Endothelial cell of umbilical vein (primary cell): Measurements from ENCODE around the gene PRKCSH. TPM values are rescaled to one million over a fixed set of nuclear protein-coding genes. Genes with fewer than 3 reads are reported as not detected.
"Not testable (repeated sequence)": the region's sequence is repeated elsewhere in the genome, so short reads cannot be mapped to it uniquely, and the experiment has no call there.

Experiments
- BruUV-seq: library from RNA; stranded (reverse); fragments of 400-500 nt; replicated peaks from 2 replicates; lab custom pipeline; 2021; lab: Mats Ljungman, UMichigan
- CTCF ChIA-PET: fragments of 300-600, 350-600 bp; sonication (Branson Sonifier 250); formaldehyde crosslinking; loops from one replicate; lab custom pipeline; 2021; ENCODE audit warnings: antibody characterized with exemption, inconsistent platforms; lab: Charles Lee
- POLR2A ChIA-PET: fragments of 300-600, 350-600 bp; sonication (Branson Sonifier 250); formaldehyde crosslinking; loops from one replicate; lab custom pipeline; 2021; ENCODE audit warnings: antibody characterized with exemption, inconsistent platforms; lab: Charles Lee
- DNase-seq: peaks from one replicate; pipeline ENCODE4 v3.0.0-alpha.2; 2011; ENCODE audit warnings: low read depth, low spot score
- FAIRE-seq: peaks from 2 replicates; lab custom pipeline; 2011; peaks lifted over from hg19 to GRCh38; lab: Jason Lieb, UNC
- H2AFZ ChIP-seq: 2 replicates; pipeline ENCODE4 v1.6.0; 2012; ENCODE audit warnings: low read depth, low read length, control low read depth, inconsistent platforms
- H3K27ac ChIP-seq: 2 replicates; pipeline ENCODE4 v1.5.1; 2011; ENCODE audit warnings: low read depth, mild to moderate bottlenecking, control low read depth, low read length, moderate library complexity; ENCODE audit not compliant: insufficient read depth
- H3K27me3 ChIP-seq, 2 experiments: 2 replicates each; pipeline versions ENCODE4 v1.6.0 to v1.6.1; 2011; ENCODE audit warnings: low read length in 2 of 2, mixed read lengths in 1 of 2; ENCODE audit not compliant: control insufficient read depth in 2 of 2, insufficient read depth in 2 of 2
- H3K36me3 ChIP-seq, 2 experiments: 2 replicates in 1 of 2; 3 replicates in 1 of 2; pipeline ENCODE4 v1.5.1; 2011; ENCODE audit warnings: low read length in 2 of 2, mild to moderate bottlenecking in 1 of 2, moderate library complexity in 1 of 2; ENCODE audit not compliant: control insufficient read depth in 2 of 2, insufficient read depth in 2 of 2; ENCODE audit errors: extremely low read depth in 1 of 2
- H3K4me1 ChIP-seq: 3 replicates; pipeline ENCODE4 v1.5.1; 2011; ENCODE audit warnings: mild to moderate bottlenecking, low read length; ENCODE audit not compliant: control insufficient read depth, insufficient read depth; ENCODE audit errors: extremely low read depth
- H3K4me2 ChIP-seq: 2 replicates; pipeline ENCODE4 v1.6.1; 2011; ENCODE audit warnings: low read length, control low read depth, mixed read lengths; ENCODE audit not compliant: insufficient read depth
- H3K4me3 ChIP-seq, 3 experiments: fragments of 200-600 bp in 1 of 3; sonication (generic), shearing (Covaris generic) in 1 of 3; replicated peaks in 1 of 3; 2 replicates each; pipeline ENCODE4 v1.5.1; 2011 to 2016; ENCODE audit warnings: control low read depth in 3 of 3, low read length in 3 of 3, mild to moderate bottlenecking in 2 of 3, inconsistent platforms in 1 of 3, low read depth in 1 of 3, moderate library complexity in 1 of 3; ENCODE audit not compliant: insufficient read depth in 1 of 3
- H3K79me2 ChIP-seq: 2 replicates; pipeline ENCODE4 v1.6.0; 2012; ENCODE audit warnings: low read length, inconsistent platforms; ENCODE audit not compliant: control insufficient read depth, insufficient read depth
- H3K9ac ChIP-seq: replicated peaks from 2 replicates; pipeline ENCODE3; 2011; ENCODE audit warnings: low read length, control low read depth; ENCODE audit not compliant: insufficient read depth; ENCODE audit errors: extremely low read depth
- H3K9me1 ChIP-seq: replicated peaks from 3 replicates; pipeline ENCODE4 v1.6.0; 2011; ENCODE audit warnings: mild to moderate bottlenecking, low read length; ENCODE audit not compliant: control insufficient read depth, insufficient read depth; ENCODE audit errors: extremely low read depth
- H3K9me3 ChIP-seq: replicated peaks from 2 replicates; pipeline ENCODE4 v1.5.1; 2012; ENCODE audit warnings: low read length, inconsistent platforms; ENCODE audit not compliant: control insufficient read depth, insufficient read depth
- H4K20me1 ChIP-seq: replicated peaks from 2 replicates; pipeline ENCODE3; 2011; ENCODE audit warnings: mild to moderate bottlenecking, low read length; ENCODE audit not compliant: control insufficient read depth, insufficient read depth; ENCODE audit errors: extremely low read depth
- FOS ChIP-seq: IDR thresholded peaks from 2 replicates; pipeline ENCODE4 v1.6.1; 2011; ENCODE audit warnings: mild to moderate bottlenecking, low read length, moderate library complexity, borderline replicate concordance; ENCODE audit not compliant: insufficient read depth
- dilution Hi-C: fragments of 300-500 bp; cut with MboI; formaldehyde crosslinking; loops from one replicate; pipeline ENCODE4 v1.15.0; 2019; ENCODE audit warnings: low sequenced_read_pairs; ENCODE audit not compliant: extremely low pct_ligation_motif_present
- intact Hi-C: fragments of 100-400 bp; cut with micrococcal nuclease; formaldehyde crosslinking; loops from one replicate; pipeline ENCODE4 v1.10.0; 2022
- polyA plus RNA-seq, 4 experiments: library from polyadenylated mRNA; depleted of rRNA in 3 of 4; stranded (reverse) in 3 of 4; unstranded in 1 of 4; fragments of >200 nt; gene quantifications; 2 replicates each; pipeline versions ENCODE4 v1.2.1 to v1.2.3, GENCODE V29; 2011 to 2012; ENCODE audit warnings: missing spikeins in 1 of 4
- total RNA-seq: library from RNA; stranded (reverse); gene quantifications from 2 replicates; pipeline ENCODE4 v1.2.3, GENCODE V29; 2021
- TF ChIP-seq, protein P1 (sequence below), 2 donors: IDR thresholded peaks; 1 replicate in 1 of 2; 2 replicates in 1 of 2; pipeline ENCODE4 v1.5.1; 2011; ENCODE audit warnings: low read length in 2 of 2, mild to moderate bottlenecking in 2 of 2, moderate library complexity in 2 of 2, control low read depth in 1 of 2, inconsistent platforms in 1 of 2, low read depth in 1 of 2; ENCODE audit not compliant: insufficient read depth in 1 of 2; ENCODE audit errors: extremely low read depth in 1 of 2

PRKCSH gene
- total and polyA plus RNA-seq, 2 donors (not counting 3 experiments of a cell fraction or from before 2014, with no cell fraction given): 215 to 425 TPM

- Histone ChIP-seq H3K36me3 (peaks cover 2 to 4% of the 10 kb centered on the region in 2 experiments), H3K4me1 (no peaks in the 10 kb centered on the region), H3K27me3 (no peaks in the 10 kb centered on the region), H2AFZ (no peak overlapping the region), H4K20me1 (no peaks in the 10 kb centered on the region), H3K9me3 (no peaks in the 10 kb centered on the region), H3K79me2 (no peaks in the 10 kb centered on the region), H3K9me1 (no peaks in the 10 kb centered on the region), H3K27ac (no peak overlapping the region), H3K4me3 (no peak overlapping the region), H3K4me2 (no peak overlapping the region), H3K9ac (no peak overlapping the region)
- no peak for TF ChIP-seq FOS
- TF ChIP-seq, protein P1, sequence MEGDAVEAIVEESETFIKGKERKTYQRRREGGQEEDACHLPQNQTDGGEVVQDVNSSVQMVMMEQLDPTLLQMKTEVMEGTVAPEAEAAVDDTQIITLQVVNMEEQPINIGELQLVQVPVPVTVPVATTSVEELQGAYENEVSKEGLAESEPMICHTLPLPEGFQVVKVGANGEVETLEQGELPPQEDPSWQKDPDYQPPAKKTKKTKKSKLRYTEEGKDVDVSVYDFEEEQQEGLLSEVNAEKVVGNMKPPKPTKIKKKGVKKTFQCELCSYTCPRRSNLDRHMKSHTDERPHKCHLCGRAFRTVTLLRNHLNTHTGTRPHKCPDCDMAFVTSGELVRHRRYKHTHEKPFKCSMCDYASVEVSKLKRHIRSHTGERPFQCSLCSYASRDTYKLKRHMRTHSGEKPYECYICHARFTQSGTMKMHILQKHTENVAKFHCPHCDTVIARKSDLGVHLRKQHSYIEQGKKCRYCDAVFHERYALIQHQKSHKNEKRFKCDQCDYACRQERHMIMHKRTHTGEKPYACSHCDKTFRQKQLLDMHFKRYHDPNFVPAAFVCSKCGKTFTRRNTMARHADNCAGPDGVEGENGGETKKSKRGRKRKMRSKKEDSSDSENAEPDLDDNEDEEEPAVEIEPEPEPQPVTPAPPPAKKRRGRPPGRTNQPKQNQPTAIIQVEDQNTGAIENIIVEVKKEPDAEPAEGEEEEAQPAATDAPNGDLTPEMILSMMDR (IDR thresholded peaks at IDR 0.05; ENCODE audit: extremely low read depth in 1 of 2, insufficient read depth in 1 of 2, low read depth in 1 of 2, low read length in 2 of 2): peak; percentile 20 to 44
- no TSS peak for BruUV-seq
- ChIA-PET POLR2A (no interaction called here), CTCF (no interaction called here)
- intact Hi-C loops: no loop called here
- dilution Hi-C loops: no loop called here
- FAIRE-seq (no peak), DNase-seq (no peak)
Observed at GRCh38 chr19:11453468-11454341, 18.3 kb downstream of the PRKCSH start.

GRCh38 chr19:11455233-11455554 is 19.8 kb downstream of the PRKCSH start:
- FAIRE-seq, H3K4me2 ChIP-seq, POLR2A ChIA-PET, DNase-seq, H3K4me1 ChIP-seq, intact Hi-C loops, H3K9ac ChIP-seq, H3K9me1 ChIP-seq, H3K9me3 ChIP-seq, H3K27ac ChIP-seq, H3K27me3 ChIP-seq, H3K4me3 ChIP-seq, H3K36me3 ChIP-seq, dilution Hi-C loops, BruUV-seq, H4K20me1 ChIP-seq, H2AFZ ChIP-seq, H3K79me2 ChIP-seq: not testable (repeated sequence)
- CTCF ChIA-PET: interaction anchor here (0.7 to 1.3 kb wide), 2 partner anchors 27 to 161 kb away, joined by 3 to 5 read pairs; no protein-coding TSS in a partner anchor
